ENCODE measurements around the gene CYTH1.

- no peak for TF ChIP-seq YY1 (IDR thresholded peaks at IDR 0.05; ENCODE audit: low read depth)
- TF ChIP-seq TCF12 (IDR thresholded peaks at IDR 0.05; ENCODE audit: low read depth): no peak
- no peak for TF ChIP-seq RAD21 (IDR thresholded peaks at IDR 0.05; ENCODE audit: low read depth)
These were observed 16.3 kb downstream of the CYTH1 start for GRCh38 chr17:78765821-78766220.

Measured in Ishikawa (cell line).